GM04503 (cell line): Measurements from ENCODE around the gene OR5V1.
"Not testable (repeated sequence)": the region's sequence is repeated elsewhere in the genome, so short reads cannot be mapped to it uniquely, and the experiment has no call there.

ENCODE experiments used
- DNase-seq: peaks from one replicate; pipeline ENCODE4 v3.0.0-alpha.2; 2012; ENCODE audit warnings: low read depth

OR5V1 gene

DNA sequence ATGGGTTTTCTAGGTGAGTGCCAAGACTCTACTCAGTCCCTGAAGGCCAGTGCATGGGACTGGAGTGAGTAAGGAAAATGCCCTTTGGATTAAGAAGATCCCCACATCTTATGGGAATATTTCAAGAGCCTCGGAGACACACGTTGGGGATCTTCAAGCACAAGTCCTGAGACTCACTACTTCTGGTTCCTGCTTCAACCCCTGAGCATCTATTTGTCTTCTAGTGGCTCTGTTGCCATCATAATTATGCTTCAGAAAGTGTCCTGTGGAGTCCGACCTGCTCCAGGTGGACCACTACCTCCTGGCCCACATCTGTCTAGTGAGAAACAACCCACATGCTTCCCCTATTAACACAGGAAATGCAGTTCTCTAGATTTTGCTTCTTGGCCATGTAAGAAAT, at the start of gene OR5V1:
Gene OR5V1, minus strand, starts transcription at position 101 of the 400 bp plus-strand sequence. CDS start 12,670 bp downstream, outside the sequence.
- no peak for DNase-seq

DNA sequence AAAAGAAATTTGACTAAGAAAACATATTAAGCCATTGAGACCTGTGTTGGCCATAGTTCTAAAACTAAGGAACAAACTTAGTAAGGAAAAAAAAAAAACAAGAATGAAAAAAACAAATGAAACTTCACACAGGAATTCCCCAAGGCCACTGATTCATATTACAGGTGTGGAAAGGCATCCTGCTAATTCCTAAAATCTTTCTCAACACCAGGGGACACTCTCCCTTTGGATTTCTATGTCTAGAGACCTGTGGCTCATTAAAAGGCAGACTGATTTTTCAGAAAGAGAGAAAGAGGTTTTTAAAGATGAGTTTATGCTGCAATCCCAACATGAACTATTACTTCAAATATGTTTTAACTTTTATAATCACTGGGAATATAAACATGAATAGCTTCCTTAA, 45.9 kb upstream of the OR5V1 start, which contains the start of gene OR12D1:
Gene OR12D1, plus strand, starts transcription at position 341 of the 400 bp plus-strand sequence.
- no peak for DNase-seq

DNA sequence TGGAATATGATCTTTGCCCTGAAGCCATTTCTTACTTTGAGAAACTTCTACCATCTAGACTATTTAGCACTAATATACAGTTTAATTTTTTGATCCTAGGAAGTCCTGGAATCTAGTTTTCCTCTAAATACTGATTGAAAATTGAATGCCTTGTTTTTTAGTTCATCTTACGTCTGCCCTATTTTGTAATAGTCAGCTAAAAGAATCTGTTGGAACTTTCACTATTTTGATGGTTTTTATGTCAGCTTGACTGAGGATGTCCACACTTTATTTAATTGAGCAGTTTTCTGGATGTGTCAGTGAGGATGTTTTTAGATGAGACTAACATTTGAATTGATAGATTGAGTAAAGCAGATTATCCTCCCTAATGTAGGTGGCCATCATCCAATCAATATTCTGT, 35.1 kb upstream of the OR5V1 start:
- no peak for DNase-seq

DNA sequence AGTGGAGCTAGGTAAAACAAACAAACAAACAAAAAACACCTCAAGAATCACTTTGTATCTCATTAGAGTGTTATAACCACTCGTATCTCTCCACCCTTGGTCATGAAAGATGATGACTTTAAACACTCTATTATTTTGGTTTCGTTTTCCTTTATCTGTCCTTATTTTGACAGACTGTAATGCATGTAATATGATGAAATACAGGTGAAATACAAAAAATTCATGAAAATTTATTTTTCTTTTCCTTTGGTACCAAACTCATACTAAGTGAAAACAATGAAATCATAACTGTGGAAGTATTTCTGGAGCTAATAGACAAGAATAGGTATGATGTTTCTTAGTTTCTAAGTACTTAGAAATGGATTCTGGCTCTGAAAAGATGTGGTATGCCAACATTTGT, 30.9 kb upstream of the OR5V1 start:
- no peak for DNase-seq

DNA sequence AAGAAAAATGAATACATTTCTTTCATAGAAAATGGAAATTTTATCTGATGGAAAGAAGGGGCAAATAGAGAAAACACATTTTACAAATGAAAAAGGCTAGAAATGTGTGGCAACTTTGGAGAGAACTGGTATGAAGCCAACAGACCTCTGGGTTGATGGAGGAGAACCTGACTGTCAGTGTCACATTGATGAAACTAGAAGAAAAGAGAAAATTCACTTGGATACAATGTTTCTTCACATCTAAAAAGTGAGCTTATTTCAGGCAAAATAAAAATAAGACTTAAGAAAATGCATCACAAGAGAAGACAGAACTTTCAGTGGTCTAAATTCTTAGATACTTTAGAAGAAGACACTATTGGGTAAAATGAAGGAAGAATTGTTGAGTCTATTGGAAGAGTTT, 26.7 kb upstream of the OR5V1 start, which contains the start of gene OR12D2:
Gene OR12D2, plus strand, starts transcription at position 301 of the 400 bp plus-strand sequence. CDS start 1,069 bp downstream, outside the sequence.
- no peak for DNase-seq

DNA sequence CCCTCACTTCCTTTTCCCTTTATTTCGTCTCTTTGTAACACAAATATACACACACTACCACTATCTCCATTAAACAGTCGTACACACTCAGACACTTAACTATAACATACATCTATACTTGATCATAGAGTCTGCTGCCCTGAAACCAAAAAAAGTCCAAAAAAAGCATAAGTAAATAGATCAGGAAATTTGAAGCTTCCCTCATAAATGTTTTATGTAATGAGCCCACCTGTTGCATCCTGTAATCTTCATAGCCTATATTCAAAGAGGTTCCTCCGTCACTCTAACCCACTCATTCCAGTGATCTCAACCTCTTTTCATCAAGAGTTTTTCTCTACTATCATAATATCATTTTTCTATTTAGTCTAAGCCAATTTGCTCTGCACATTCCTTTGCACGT, 19.9 kb upstream of the OR5V1 start:
- no peak for DNase-seq

DNA sequence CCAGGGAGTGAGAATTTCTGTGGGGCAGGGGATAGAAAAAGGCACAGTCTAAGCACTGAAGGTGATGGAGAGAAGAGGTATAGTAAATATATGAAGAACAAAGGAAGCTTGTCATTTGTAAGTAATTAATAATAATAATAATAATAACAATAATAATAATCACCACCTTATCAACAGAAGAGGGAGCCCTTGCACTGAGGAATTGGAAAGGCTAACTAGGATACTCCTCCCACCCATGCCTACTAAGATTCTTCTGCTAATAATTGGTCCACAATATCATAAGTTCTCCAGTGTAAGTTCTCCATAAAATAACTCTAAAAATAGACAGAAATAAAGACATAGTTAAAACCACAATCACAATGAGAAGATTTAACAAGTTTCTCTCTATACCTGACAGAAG, 7.3 kb upstream of the OR5V1 start:
- no peak for DNase-seq

DNA sequence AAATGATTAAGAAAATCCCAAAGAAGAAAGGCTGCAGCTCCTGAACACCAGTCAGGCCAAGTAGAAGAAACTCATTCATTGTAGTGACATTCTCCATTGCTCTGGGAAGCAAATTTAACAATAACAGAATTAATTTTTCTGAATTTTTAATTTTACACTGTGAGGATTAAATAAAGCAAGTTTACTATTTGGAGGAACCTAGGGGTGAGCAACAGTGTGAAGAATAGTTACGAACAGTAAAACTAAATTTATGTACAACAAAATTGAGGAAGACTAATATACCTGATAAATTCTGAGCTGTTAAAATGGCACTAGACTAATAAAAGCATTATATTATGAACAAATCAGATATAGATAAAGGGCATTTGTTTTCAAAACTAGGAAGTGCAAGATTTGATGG, 6.5 kb upstream of the OR5V1 start, which contains the start of gene OR12D3:
Gene OR12D3, minus strand, starts transcription at position 101 of the 400 bp plus-strand sequence. Its CDS starts 4 bp downstream, at position 97.
- DNase-seq, result no peak

DNA sequence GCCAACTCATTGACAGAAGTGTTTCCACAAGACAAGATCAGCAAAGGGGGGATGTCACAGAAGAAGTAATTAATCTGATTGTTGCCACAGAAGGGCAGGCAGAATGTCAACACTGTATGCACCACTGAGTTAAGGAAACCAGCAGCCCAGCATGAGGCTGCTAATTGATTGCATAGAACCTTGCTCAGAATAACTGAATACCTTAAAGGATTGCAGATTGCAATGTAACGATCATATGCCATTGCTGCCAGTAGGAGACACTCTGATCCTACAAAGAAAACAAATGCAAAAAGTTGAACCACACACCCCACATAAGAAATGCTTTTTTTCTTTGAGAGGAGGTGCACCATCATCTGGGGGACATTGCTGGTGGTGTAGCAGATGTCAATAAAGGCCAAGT, 13.1 kb downstream of the OR5V1 start:
- no peak for DNase-seq

DNA sequence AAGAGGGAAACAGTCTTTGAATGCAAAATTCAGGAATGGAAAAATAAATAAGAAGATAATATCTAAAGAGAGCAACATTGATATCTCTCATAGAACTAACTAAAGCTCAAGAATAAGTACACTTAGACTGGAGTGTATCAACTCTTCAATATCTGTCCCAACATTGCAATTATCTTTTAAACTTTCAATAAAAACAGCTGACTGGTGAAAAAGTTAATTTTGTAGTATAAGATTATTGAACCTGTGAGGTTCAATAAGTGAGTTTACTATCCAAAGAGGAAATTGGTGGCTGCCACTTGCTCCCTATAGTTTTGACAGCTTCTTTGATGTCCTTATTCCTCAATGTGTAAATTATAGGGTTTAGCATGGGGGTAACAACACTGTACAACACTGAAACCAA, 13.7 kb downstream of the OR5V1 start:
- DNase-seq, result no peak

DNA sequence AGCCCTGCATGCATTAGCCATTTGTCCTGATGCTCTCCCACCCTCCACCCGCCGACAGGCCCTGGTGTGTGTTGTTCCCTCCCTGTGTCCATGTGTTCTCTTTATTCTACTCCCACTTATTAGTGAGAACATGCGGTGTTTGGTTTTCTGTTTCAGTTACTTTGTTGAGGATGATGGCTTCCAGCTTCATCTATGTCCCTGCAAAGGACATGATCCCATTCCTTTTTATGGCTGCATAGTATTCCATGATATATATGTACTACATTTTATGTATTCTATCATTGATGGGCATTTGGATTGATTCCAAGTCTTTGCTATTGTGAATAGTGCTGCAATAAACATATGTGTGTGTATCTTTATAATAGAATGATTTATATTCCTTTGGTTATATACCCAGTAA, 19.3 kb downstream of the OR5V1 start:
- not testable (repeated sequence) for DNase-seq

DNA sequence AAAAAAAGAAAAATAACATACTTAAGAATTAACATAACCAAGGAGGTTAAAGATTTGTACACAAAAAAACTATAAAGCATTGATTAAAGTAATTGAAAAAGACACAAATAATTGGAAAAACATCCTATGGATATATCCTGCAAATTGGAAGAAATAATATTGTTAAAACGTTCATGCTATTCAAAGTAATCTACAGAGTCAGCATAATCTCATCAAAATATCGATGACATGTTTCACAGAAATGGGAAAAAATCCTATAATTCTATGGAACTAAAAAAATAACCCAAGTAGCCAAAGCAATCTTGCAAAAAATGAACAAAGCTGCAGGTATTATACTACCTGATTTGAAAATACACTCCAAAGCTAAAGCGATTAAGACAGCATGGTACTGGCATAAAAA, 23.3 kb downstream of the OR5V1 start:
- DNase-seq, result no peak

DNA sequence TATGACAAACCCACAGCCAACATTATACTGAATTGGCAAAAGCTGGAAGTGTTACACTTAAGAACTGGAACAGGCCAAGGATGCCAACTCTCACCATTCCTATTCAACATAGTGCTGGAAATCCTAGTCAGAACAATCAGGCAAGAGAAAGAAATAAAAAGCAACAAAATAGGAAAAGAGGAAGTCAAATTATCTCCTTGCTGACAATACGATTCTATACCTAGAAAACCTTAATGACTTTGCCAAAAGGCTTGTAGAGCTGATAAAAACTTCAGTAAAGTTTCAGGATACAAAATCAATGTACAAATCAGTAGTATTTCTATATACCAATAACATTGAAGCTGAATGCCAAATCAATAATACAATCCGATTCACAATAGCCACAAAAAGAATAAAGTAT, 32.4 kb downstream of the OR5V1 start:
- no peak for DNase-seq

DNA sequence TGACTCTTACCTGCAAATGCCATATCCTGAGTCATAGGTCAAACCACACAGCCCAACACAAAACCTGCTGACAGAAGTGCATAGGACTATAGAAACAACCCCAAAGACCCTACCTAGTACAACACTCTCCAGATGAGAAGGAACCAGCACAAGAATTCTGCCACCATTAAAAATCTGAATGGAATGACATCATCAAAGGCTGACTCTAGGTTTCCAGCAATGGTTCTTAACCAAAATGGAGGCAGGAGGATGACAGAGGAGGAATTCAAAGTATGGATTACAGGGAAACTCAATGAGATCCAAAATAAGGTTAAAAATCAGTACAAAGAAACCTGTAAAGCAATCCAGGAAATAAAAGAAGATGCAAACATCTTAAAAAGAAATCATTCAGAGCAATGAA, 36.0 kb downstream of the OR5V1 start:
- DNase-seq, result no peak

DNA sequence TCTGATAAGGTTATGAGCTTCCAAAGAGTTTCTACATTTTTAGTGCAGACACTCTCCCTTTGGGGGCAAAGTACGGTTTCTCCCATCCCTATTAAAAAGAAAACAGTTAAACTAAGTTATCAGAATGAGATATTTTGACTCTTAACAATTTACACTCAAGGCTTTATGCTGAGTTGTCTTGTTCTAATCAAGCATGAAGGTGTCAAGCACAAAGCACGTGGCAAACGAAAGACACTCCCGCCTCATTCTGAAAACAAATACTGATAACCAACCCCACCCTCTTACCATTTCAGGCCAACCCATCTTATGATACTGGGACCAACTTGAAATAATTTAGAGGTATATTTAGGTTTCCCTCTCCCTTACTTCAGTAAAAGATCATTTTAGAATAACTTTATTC, 42.9 kb downstream of the OR5V1 start:
- DNase-seq, result no peak

DNA sequence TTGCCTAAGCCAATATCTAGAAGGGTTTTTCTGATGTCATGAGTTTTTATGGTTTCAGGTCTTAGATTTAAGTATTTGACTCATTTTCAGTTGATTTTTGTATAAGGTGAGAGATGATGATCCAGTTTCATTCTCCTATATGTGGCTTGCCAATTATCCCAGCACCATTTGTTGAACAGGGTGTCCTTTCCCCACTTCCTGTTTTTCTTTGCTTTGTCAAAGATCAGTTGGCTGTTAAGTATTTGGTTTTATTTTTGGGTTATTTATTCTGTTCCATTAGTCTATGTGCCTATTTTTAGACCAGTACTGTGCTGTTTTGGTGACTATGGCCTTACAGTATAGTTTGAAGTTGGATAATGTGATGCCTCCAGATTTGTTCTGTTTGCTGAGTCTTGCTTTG, 45.3 kb downstream of the OR5V1 start:
- DNase-seq, result not testable (repeated sequence)

DNA sequence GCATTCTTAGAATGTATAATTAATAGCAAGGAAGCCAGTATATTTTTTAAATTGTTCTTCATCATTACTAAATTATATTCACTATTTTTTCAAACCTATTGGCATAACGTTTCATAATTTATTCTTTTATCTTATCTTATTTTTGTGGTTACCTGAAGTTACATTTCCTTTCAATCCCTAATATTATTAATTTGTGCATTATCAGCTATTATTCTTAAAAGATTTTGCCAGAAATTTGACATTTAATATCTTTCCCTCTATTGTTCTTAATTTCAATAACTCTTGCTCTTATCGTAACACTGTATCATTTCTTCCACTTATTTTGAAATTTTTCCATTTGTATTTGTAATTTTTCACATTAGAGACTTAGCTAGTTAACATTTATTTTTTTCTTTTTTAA, 48.7 kb downstream of the OR5V1 start:
- DNase-seq, result no peak
